Breast epithelium (tissue), 3 donors: ENCODE data around the gene TMEM38A.

Source experiments
- POLR2A ChIP-seq: fragments of 450-650 bp; IDR thresholded peaks from one replicate; pipeline ENCODE4 v1.6.1; 2016; ENCODE audit warnings: antibody characterized with exemption, mild to moderate bottlenecking, moderate library complexity
- POLR2AphosphoS5 ChIP-seq, 3 donors: sonication (generic); formaldehyde crosslinking; IDR thresholded peaks; one replicate each; pipeline ENCODE4 v1.6.1; 2017; ENCODE audit warnings: antibody characterized with exemption in 3 of 3
- TF ChIP-seq, protein P1 (sequence below), 3 donors: fragments of 450-650 bp; IDR thresholded peaks; one replicate each; pipeline ENCODE4 v1.5.1; 2016 to 2017; ENCODE audit warnings: antibody characterized with exemption in 3 of 3, mild to moderate bottlenecking in 3 of 3, moderate library complexity in 3 of 3

DNA sequence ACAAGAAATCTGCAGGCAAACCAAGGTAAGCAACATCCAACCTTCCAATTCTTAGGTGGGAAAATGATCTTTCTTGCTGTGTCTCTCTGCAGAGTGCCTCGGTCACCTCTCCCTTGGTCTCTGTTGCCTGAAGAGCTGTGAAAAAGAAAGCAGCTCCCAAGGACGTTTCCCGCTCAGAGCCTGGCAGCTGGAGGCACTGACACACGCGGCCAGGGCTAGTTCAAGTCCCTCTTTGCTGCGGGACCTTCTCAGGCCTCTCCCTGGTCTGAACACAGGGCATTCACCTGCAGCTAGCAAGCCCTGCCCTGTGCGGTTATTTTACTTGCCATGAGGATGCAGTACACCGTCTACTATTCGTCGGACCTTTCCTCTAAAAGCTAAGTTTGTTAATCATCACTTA, 36.7 kb upstream of the TMEM38A start:
- TF ChIP-seq, protein P1, sequence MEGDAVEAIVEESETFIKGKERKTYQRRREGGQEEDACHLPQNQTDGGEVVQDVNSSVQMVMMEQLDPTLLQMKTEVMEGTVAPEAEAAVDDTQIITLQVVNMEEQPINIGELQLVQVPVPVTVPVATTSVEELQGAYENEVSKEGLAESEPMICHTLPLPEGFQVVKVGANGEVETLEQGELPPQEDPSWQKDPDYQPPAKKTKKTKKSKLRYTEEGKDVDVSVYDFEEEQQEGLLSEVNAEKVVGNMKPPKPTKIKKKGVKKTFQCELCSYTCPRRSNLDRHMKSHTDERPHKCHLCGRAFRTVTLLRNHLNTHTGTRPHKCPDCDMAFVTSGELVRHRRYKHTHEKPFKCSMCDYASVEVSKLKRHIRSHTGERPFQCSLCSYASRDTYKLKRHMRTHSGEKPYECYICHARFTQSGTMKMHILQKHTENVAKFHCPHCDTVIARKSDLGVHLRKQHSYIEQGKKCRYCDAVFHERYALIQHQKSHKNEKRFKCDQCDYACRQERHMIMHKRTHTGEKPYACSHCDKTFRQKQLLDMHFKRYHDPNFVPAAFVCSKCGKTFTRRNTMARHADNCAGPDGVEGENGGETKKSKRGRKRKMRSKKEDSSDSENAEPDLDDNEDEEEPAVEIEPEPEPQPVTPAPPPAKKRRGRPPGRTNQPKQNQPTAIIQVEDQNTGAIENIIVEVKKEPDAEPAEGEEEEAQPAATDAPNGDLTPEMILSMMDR (IDR thresholded peaks at IDR 0.05): no peak
- TF ChIP-seq POLR2A (no peak), POLR2AphosphoS5 (IDR thresholded peaks at IDR 0.05) (no peak)
